HPDE6-E6E7 (cell line): ENCODE measurements around the gene PACS2.

Experiments used
- DNase-seq: peaks from one replicate; pipeline ENCODE4 v3.0.0; 2011; ENCODE audit warnings: missing footprints; ENCODE audit errors: extremely low spot score

The PACS2 gene

GRCh38 chr14:105439179-105439578, 124.6 kb downstream of the PACS2 start:
- no peak for DNase-seq

- DNase-seq = no peak
These were observed 125.4 kb downstream of the PACS2 start for GRCh38 chr14:105439710-105440553.

GRCh38 chr14:105440554-105440900, 126.0 kb downstream of the PACS2 start:
- no peak for DNase-seq

- no peak for DNase-seq
These were observed 126.4 kb downstream of the PACS2 start for GRCh38 chr14:105440992-105441391.

- DNase-seq = no peak
These were observed 127.6 kb downstream of the PACS2 start for GRCh38 chr14:105442125-105442524.

- no peak for DNase-seq
These were observed 128.3 kb downstream of the PACS2 start for GRCh38 chr14:105442834-105443233.

GRCh38 chr14:105444859-105445258, 130.3 kb downstream of the PACS2 start:
- no peak for DNase-seq

- no peak for DNase-seq
These were observed 130.7 kb downstream of the PACS2 start for GRCh38 chr14:105445290-105445689.

GRCh38 chr14:105445901-105446845, 131.6 kb downstream of the PACS2 start:
- no peak for DNase-seq

- no peak for DNase-seq
These were observed 132.4 kb downstream of the PACS2 start for GRCh38 chr14:105446971-105447370.
